ENCODE data around the gene PSPN.

PSPN gene

DNA sequence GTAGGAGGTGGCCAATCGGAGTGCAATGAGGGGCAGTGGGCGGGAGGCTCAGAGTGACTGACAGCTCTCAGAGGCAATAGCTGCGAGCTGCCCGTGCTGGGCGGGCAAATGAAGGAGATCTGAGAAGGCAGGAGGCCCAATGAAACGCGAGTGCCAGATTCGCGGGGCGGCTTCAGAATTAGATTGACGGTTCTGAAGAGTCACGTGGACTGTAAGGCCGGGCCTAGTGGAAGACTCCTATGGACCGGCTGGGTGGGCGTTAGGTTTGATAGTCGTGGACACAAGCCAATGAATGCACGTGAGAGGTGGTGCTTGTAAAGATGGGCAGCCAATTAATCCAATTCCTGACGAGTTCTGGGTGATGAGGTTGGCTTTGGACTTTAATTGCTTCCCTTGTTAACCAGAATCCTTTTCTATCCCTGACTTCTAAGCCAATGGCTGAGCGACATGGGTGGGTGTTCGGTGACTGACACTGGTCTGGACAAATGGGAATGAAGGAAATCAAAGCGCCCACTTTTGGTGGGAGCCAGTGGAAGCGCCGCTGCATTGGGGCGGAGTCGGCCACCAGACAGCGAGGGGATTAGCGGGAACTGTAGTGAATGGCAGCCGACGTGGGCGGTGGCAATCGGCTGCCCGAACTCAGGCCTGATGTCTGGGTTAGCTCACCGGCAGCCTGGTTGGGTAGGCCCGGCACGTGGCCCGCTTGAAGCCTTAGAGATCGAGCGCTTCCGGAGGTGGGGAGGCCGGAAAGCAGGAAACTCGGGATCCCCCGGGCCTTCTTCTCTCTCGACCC, 49.4 kb upstream of the PSPN start (continued):
- TF ChIP-seq, protein P1, sequence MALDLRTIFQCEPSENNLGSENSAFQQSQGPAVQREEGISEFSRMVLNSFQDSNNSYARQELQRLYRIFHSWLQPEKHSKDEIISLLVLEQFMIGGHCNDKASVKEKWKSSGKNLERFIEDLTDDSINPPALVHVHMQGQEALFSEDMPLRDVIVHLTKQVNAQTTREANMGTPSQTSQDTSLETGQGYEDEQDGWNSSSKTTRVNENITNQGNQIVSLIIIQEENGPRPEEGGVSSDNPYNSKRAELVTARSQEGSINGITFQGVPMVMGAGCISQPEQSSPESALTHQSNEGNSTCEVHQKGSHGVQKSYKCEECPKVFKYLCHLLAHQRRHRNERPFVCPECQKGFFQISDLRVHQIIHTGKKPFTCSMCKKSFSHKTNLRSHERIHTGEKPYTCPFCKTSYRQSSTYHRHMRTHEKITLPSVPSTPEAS (tag by site-specific recombination; IDR thresholded peaks at IDR 0.05) = no peak
- TF ChIP-seq, protein P2, sequence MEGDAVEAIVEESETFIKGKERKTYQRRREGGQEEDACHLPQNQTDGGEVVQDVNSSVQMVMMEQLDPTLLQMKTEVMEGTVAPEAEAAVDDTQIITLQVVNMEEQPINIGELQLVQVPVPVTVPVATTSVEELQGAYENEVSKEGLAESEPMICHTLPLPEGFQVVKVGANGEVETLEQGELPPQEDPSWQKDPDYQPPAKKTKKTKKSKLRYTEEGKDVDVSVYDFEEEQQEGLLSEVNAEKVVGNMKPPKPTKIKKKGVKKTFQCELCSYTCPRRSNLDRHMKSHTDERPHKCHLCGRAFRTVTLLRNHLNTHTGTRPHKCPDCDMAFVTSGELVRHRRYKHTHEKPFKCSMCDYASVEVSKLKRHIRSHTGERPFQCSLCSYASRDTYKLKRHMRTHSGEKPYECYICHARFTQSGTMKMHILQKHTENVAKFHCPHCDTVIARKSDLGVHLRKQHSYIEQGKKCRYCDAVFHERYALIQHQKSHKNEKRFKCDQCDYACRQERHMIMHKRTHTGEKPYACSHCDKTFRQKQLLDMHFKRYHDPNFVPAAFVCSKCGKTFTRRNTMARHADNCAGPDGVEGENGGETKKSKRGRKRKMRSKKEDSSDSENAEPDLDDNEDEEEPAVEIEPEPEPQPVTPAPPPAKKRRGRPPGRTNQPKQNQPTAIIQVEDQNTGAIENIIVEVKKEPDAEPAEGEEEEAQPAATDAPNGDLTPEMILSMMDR (tag by site-specific recombination; IDR thresholded peaks at IDR 0.05) = no peak
- TF ChIP-seq ZNF792 (tag by site-specific recombination; IDR thresholded peaks at IDR 0.05) = no peak
- peak; percentile 99 for TF ChIP-seq ZNF350 (tag by site-specific recombination; IDR thresholded peaks at IDR 0.05)
- TF ChIP-seq REPIN1 (tag by site-specific recombination; IDR thresholded peaks at IDR 0.05; ENCODE audit: low read depth) = no peak
- no peak for TF ChIP-seq ZNF654 (tag by site-specific recombination; IDR thresholded peaks at IDR 0.05; ENCODE audit: low read depth)
- no peak for TF ChIP-seq ZFP37 (tag by site-specific recombination; IDR thresholded peaks at IDR 0.05)
- TF ChIP-seq ZNF112 (tag by site-specific recombination; IDR thresholded peaks at IDR 0.05) = no peak
- TF ChIP-seq ZNF629 (tag by site-specific recombination; IDR thresholded peaks at IDR 0.05) = no peak; the same call in 1 of the 2 replicates
- TF ChIP-seq GLIS1 (tag by site-specific recombination; IDR thresholded peaks at IDR 0.05) = no peak; the same call in 1 of the 2 replicates
- TF ChIP-seq ZNF785 (tag by site-specific recombination; IDR thresholded peaks at IDR 0.05) = no peak
- TF ChIP-seq SETDB1 (IDR thresholded peaks at IDR 0.05; ENCODE audit: insufficient read length, low read length) = peak; percentile 92
- no peak for TF ChIP-seq ZNF843 (tag by site-specific recombination; IDR thresholded peaks at IDR 0.05)
- no peak for TF ChIP-seq ZNF658 (tag by site-specific recombination; IDR thresholded peaks at IDR 0.05)
- no peak for TF ChIP-seq ZNF221 (tag by site-specific recombination; IDR thresholded peaks at IDR 0.05; ENCODE audit: borderline replicate concordance)
- TF ChIP-seq ZNF571 (tag by site-specific recombination; IDR thresholded peaks at IDR 0.05) = no peak
- TF ChIP-seq, protein P3, sequence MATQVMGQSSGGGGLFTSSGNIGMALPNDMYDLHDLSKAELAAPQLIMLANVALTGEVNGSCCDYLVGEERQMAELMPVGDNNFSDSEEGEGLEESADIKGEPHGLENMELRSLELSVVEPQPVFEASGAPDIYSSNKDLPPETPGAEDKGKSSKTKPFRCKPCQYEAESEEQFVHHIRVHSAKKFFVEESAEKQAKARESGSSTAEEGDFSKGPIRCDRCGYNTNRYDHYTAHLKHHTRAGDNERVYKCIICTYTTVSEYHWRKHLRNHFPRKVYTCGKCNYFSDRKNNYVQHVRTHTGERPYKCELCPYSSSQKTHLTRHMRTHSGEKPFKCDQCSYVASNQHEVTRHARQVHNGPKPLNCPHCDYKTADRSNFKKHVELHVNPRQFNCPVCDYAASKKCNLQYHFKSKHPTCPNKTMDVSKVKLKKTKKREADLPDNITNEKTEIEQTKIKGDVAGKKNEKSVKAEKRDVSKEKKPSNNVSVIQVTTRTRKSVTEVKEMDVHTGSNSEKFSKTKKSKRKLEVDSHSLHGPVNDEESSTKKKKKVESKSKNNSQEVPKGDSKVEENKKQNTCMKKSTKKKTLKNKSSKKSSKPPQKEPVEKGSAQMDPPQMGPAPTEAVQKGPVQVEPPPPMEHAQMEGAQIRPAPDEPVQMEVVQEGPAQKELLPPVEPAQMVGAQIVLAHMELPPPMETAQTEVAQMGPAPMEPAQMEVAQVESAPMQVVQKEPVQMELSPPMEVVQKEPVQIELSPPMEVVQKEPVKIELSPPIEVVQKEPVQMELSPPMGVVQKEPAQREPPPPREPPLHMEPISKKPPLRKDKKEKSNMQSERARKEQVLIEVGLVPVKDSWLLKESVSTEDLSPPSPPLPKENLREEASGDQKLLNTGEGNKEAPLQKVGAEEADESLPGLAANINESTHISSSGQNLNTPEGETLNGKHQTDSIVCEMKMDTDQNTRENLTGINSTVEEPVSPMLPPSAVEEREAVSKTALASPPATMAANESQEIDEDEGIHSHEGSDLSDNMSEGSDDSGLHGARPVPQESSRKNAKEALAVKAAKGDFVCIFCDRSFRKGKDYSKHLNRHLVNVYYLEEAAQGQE (tag by site-specific recombination; IDR thresholded peaks at IDR 0.05) = no peak
- no peak for TF ChIP-seq OVOL3 (tag by site-specific recombination; IDR thresholded peaks at IDR 0.05)
- TF ChIP-seq ZFP69B (tag by site-specific recombination; IDR thresholded peaks at IDR 0.05) = peak; percentile 90
- no peak for TF ChIP-seq GLI2 (tag by site-specific recombination; IDR thresholded peaks at IDR 0.05; ENCODE audit: borderline replicate concordance, low read depth)
- peak; percentile 90 for TF ChIP-seq ZNF76 (tag by site-specific recombination; IDR thresholded peaks at IDR 0.05; ENCODE audit: borderline replicate concordance, low read depth)
- TF ChIP-seq ZNF837 (tag by site-specific recombination; IDR thresholded peaks at IDR 0.05) = no peak
- peak; percentile 34 for TF ChIP-seq SP7 (tag by site-specific recombination; IDR thresholded peaks at IDR 0.05)
- TF ChIP-seq ZNF776 (tag by site-specific recombination; IDR thresholded peaks at IDR 0.05; ENCODE audit: borderline replicate concordance) = no peak
- TF ChIP-seq, protein P4, sequence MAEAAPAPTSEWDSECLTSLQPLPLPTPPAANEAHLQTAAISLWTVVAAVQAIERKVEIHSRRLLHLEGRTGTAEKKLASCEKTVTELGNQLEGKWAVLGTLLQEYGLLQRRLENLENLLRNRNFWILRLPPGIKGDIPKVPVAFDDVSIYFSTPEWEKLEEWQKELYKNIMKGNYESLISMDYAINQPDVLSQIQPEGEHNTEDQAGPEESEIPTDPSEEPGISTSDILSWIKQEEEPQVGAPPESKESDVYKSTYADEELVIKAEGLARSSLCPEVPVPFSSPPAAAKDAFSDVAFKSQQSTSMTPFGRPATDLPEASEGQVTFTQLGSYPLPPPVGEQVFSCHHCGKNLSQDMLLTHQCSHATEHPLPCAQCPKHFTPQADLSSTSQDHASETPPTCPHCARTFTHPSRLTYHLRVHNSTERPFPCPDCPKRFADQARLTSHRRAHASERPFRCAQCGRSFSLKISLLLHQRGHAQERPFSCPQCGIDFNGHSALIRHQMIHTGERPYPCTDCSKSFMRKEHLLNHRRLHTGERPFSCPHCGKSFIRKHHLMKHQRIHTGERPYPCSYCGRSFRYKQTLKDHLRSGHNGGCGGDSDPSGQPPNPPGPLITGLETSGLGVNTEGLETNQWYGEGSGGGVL (tag by site-specific recombination; IDR thresholded peaks at IDR 0.05) = no peak
- TF ChIP-seq ZNF670 (tag by site-specific recombination; IDR thresholded peaks at IDR 0.05; ENCODE audit: low read depth) = no peak
- TF ChIP-seq ZFHX2 (tag by site-specific recombination; conservative IDR thresholded peaks at IDR 0.05) = peak; percentile 92
- no peak for TF ChIP-seq ZNF433 (tag by site-specific recombination; IDR thresholded peaks at IDR 0.05; ENCODE audit: low read depth)
- TF ChIP-seq YY1 (tag by site-specific recombination; IDR thresholded peaks at IDR 0.05) = peak; percentile 80
- no peak for TF ChIP-seq ZSCAN16 (tag by site-specific recombination; IDR thresholded peaks at IDR 0.05)
- TF ChIP-seq, protein P5, sequence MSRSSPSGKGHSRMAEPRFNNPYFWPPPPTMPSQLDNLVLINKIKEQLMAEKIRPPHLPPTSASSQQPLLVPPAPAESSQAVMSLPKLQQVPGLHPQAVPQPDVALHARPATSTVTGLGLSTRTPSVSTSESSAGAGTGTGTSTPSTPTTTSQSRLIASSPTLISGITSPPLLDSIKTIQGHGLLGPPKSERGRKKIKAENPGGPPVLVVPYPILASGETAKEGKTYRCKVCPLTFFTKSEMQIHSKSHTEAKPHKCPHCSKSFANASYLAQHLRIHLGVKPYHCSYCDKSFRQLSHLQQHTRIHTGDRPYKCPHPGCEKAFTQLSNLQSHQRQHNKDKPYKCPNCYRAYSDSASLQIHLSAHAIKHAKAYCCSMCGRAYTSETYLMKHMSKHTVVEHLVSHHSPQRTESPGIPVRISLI (tag by site-specific recombination; IDR thresholded peaks at IDR 0.05) = no peak
- no peak for TF ChIP-seq RBAK (tag by site-specific recombination; IDR thresholded peaks at IDR 0.05)

Data from HEK293 (cell line).